ENCODE measurements around the gene FTCD. TPM values are rescaled to one million over a fixed set of nuclear protein-coding genes. Genes with fewer than 3 reads are reported as not detected.
A peak's percentile ranks its signal among the peaks of the same experiment; 100 is the strongest.

The FTCD gene
- total RNA-seq, 6 donors from 2014 or later = 0.69 to 0.98 TPM; not detected in 4

GRCh38 chr21:46182548-46183336, 27.4 kb upstream of the FTCD start:
- ATAC-seq (ENCODE audit: low FRiP score in 2 of 2) (peak; percentile 2 to 46), DNase-seq (peak in 1 of 2 donors; percentile 87)
- TF ChIP-seq POLR2AphosphoS5 (IDR thresholded peaks at IDR 0.05) (no peak), CTCF (IDR thresholded peaks at IDR 0.05) (no peak), EP300 (IDR thresholded peaks at IDR 0.05) (no peak), POLR2A (IDR thresholded peaks at IDR 0.05) (no peak)
- Histone ChIP-seq H3K27ac (peak overlapping the region in 1 of 4 donors; percentile 30), H3K36me3 (no peaks in the 10 kb centered on the region), H3K27me3 (no peaks in the 10 kb centered on the region), H3K9me3 (no peaks in the 10 kb centered on the region), H3K4me1 (peaks cover 0 to 12% (median 5%) of the 10 kb centered on the region in 4 donors), H3K4me3 (no peak overlapping the region)
- WGBS, 2 donors = 90% methylated on average over 40 to 44 of the region's 44 CpGs

- H3K36me3 ChIP-seq = no peaks in the 10 kb centered on the region
- no peak for TF ChIP-seq POLR2A (IDR thresholded peaks at IDR 0.05)
- TF ChIP-seq POLR2AphosphoS5 (IDR thresholded peaks at IDR 0.05) = no peak
- no peak for TF ChIP-seq EP300 (IDR thresholded peaks at IDR 0.05)
- no peak for TF ChIP-seq CTCF (IDR thresholded peaks at IDR 0.05)
- H3K4me3 ChIP-seq = no peak overlapping the region
- no peak overlapping the region for H3K27ac ChIP-seq
- DNase-seq (no peak), ATAC-seq (ENCODE audit: low FRiP score in 2 of 2) (peak in 1 of 2 donors; percentile 9)
- peaks cover 0 to under 1% (median 0%) of the 10 kb centered on the region in 4 donors for H3K9me3 ChIP-seq
- 91 to 95% methylated on average over 10 to 14 of the region's 16 CpGs for WGBS, 2 donors
- peaks cover 0 to 11% (median 5%) of the 10 kb centered on the region in 4 donors for H3K4me1 ChIP-seq
- no peaks in the 10 kb centered on the region for H3K27me3 ChIP-seq
Observed at GRCh38 chr21:46181953-46182547, 26.7 kb upstream of the FTCD start.

- DNase-seq (peak in 1 of 2 donors; percentile 81), ATAC-seq (ENCODE audit: low FRiP score in 2 of 2) (no peak)
- H3K4me1 ChIP-seq = peaks cover 0 to 11% (median 5%) of the 10 kb centered on the region in 4 donors
- no peaks in the 10 kb centered on the region for H3K36me3 ChIP-seq
- H3K27me3 ChIP-seq = no peaks in the 10 kb centered on the region
- H3K27ac ChIP-seq = no peak overlapping the region
- H3K4me3 ChIP-seq = no peak overlapping the region
- TF ChIP-seq CTCF (IDR thresholded peaks at IDR 0.05) = no peak
- no peak for TF ChIP-seq POLR2AphosphoS5 (IDR thresholded peaks at IDR 0.05)
- TF ChIP-seq EP300 (IDR thresholded peaks at IDR 0.05) = no peak
- TF ChIP-seq POLR2A (IDR thresholded peaks at IDR 0.05) = no peak
- peaks cover 0 to 5% (median 0%) of the 10 kb centered on the region in 4 donors for H3K9me3 ChIP-seq
- 91 to 94% methylated on average over 19 of the region's 19 CpGs for whole genome bisulfite sequencing, 2 donors
Observed at GRCh38 chr21:46181436-46181835, 26.1 kb upstream of the FTCD start.

- H3K27ac ChIP-seq = no peak overlapping the region
- H3K27me3 ChIP-seq = no peaks in the 10 kb centered on the region
- H3K9me3 ChIP-seq = peaks cover 0 to 5% (median 0%) of the 10 kb centered on the region in 4 donors
- 87 to 92% methylated on average over 7 to 9 of the region's 26 CpGs for WGBS, 2 donors
- H3K36me3 ChIP-seq = no peaks in the 10 kb centered on the region
- TF ChIP-seq POLR2A (IDR thresholded peaks at IDR 0.05) = no peak
- TF ChIP-seq POLR2AphosphoS5 (IDR thresholded peaks at IDR 0.05) = no peak
- no peak for TF ChIP-seq CTCF (IDR thresholded peaks at IDR 0.05)
- TF ChIP-seq EP300 (IDR thresholded peaks at IDR 0.05) = no peak
- DNase-seq (peak in 1 of 2 donors; percentile 75), ATAC-seq (ENCODE audit: low FRiP score in 2 of 2) (no peak)
- peaks cover 0 to 11% (median 5%) of the 10 kb centered on the region in 4 donors for H3K4me1 ChIP-seq
- no peak overlapping the region for H3K4me3 ChIP-seq
Observed at GRCh38 chr21:46180778-46181391, 25.5 kb upstream of the FTCD start.
